ENCODE measurements around the gene KRT85. TPM values are rescaled to one million over a fixed set of nuclear protein-coding genes. Genes with fewer than 3 reads are reported as not detected.

Gene KRT85
- total RNA-seq, 4 donors from 2014 or later, result 0.15 to 101 (median 8.3) TPM; not detected in 1

DNA sequence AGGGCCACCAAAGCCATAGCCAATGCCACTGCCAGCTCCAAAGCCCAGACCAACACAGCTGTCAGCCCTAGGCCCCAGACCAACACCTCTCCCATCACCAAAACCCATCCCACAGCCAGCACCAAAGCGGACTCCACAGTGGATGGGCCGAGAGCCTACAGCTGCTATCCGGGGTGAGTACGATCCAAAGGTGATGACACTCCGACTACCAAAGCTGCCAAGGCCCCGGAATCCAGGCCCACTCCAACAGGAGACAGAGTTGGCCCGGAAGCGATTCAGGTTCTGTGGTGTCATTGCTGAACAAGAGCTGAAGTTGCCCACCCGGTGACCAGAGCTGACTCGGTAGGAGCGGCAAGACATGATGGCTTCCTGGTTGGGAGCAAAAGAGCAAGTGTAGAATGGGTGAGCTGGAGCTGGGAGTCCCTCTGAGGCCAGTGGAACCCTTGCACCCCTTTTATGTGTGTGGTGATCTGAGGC lies 18.0 kb upstream of the KRT85 start, which contains the start of gene KRT84:
TSS of gene KRT84 (minus strand) at position 427 of the 477 bp plus-strand sequence. CDS start at position 360, 67 bp downstream.
- TF ChIP-seq POLR2A (IDR thresholded peaks at IDR 0.05), result no peak
- TF ChIP-seq, protein P1, sequence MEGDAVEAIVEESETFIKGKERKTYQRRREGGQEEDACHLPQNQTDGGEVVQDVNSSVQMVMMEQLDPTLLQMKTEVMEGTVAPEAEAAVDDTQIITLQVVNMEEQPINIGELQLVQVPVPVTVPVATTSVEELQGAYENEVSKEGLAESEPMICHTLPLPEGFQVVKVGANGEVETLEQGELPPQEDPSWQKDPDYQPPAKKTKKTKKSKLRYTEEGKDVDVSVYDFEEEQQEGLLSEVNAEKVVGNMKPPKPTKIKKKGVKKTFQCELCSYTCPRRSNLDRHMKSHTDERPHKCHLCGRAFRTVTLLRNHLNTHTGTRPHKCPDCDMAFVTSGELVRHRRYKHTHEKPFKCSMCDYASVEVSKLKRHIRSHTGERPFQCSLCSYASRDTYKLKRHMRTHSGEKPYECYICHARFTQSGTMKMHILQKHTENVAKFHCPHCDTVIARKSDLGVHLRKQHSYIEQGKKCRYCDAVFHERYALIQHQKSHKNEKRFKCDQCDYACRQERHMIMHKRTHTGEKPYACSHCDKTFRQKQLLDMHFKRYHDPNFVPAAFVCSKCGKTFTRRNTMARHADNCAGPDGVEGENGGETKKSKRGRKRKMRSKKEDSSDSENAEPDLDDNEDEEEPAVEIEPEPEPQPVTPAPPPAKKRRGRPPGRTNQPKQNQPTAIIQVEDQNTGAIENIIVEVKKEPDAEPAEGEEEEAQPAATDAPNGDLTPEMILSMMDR (IDR thresholded peaks at IDR 0.05), result no peak
- 96 to 97% methylated on average over 9 to 11 of the region's 11 CpGs for WGBS, 2 donors
- intact Hi-C loops (cut with DNase I; ENCODE audit: low total_unique reads), result no loop called here
- DNase-seq (ENCODE audit: low spot score in 2 of 2), result no peak
- no peak within 1 kb of the TSS for H3K4me3 ChIP-seq (ENCODE audit: low read depth, poor library complexity, severe bottlenecking)

DNA sequence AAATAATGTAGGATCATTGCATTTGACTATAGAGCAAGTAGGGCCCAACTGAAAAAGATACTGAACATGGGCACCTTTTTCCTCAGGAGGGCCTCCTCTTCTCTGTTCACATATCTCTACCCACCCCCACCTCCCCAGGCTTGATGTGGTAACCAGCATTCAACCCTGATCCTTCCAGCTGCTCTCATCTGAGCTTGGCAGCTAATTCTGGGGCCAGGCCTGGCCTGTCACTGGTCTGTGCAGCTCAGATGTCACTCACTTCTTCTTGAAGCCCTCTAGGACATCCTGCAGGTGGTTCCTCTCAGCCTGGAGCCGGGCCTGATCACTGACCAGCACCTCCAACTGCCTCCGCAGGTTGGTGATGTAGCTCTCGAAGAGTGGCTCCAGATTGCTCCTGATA lies 16.1 kb upstream of the KRT85 start:
- H3K4me3 ChIP-seq (ENCODE audit: low read depth, poor library complexity, severe bottlenecking), result no peak overlapping the region
- DNase-seq (ENCODE audit: low spot score in 2 of 2), result no peak
- intact Hi-C loops (cut with DNase I; ENCODE audit: low total_unique reads), result no loop called here
- 82 to 98% methylated on average over 3 of the region's 3 CpGs for WGBS, 2 donors
- TF ChIP-seq, protein P1 (IDR thresholded peaks at IDR 0.05), result no peak
- no peak for TF ChIP-seq POLR2A (IDR thresholded peaks at IDR 0.05)

DNA sequence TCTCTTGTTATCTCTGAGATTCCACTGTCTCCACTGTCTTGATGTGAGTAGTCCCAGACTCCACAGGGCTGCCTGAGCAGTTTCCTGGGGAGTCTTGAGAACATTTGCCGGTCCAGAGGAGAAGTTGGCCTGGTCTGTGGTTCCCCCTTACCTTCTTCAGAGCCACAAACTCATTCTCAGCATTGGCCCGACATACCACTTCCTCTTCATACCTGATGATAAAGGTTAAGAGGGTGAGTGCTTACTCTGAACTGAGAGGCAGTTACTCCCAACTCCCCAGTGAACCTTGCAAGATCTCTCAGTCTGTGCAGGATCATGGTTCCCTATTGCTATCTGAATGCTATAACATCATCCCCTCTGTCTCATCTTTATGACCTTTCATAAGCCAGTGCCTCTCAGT lies 15.6 kb upstream of the KRT85 start:
- whole genome bisulfite sequencing, 2 donors, result 70 to 81% methylated on average over 2 of the region's 2 CpGs
- intact Hi-C loops (cut with DNase I; ENCODE audit: low total_unique reads), result no loop called here
- no peak for DNase-seq (ENCODE audit: low spot score in 2 of 2)
- no peak for TF ChIP-seq POLR2A (IDR thresholded peaks at IDR 0.05)
- TF ChIP-seq, protein P1 (IDR thresholded peaks at IDR 0.05), result no peak
- no peak overlapping the region for H3K4me3 ChIP-seq (ENCODE audit: low read depth, poor library complexity, severe bottlenecking)

DNA sequence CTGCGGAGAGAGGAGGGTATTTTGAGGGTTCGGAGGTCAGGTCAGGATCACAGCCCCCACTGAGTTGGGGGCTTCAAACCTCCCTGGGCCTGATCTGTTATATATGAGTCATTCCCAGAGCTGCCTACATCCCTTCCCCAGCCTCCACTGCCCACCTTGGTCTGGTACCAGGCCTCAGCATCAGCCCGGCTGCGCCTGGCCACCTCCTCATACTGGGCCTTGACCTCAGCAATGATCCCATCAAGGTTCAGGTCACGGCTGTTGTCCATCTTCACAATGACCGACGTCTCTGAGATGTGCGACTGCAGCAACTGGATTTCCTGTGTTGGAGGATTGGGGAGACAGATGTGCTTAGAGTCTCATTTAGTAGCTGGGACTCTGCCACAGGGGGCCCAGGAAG lies 13.9 kb upstream of the KRT85 start:
- DNase-seq (ENCODE audit: low spot score in 2 of 2), result no peak
- no peak for TF ChIP-seq POLR2A (IDR thresholded peaks at IDR 0.05)
- TF ChIP-seq, protein P1 (IDR thresholded peaks at IDR 0.05), result no peak
- no peak overlapping the region for H3K4me3 ChIP-seq (ENCODE audit: low read depth, poor library complexity, severe bottlenecking)
- intact Hi-C loops (cut with DNase I; ENCODE audit: low total_unique reads), result no loop called here
- WGBS, 2 donors, result 88 to 92% methylated on average over 8 of the region's 8 CpGs

DNA sequence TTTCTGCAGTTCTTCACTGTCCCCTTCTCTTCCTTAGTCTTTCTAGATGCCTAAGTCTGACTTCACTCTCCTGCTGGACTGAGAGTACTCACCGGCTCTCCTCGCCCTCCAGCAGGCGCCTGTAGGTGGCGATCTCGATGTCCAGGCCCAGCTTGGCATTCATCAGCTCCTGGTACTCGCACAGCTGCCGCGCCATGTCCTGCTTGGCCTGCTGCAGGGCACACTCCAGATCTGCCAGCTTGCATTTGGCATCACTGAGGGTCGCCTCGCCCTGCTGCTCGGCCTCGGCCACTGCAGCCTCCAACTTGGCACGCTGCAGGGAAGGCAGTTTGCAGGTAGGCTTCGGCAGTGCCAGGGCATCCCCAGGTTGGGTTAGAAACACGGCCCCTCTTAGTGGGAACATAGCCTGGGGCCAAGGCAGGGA lies 13.0 kb upstream of the KRT85 start:
- 39 to 45% methylated on average over 13 to 15 of the region's 15 CpGs for WGBS, 2 donors

More for the DNA sequence above, 13.0 kb upstream of the KRT85 start:
- no peak overlapping the region for H3K4me3 ChIP-seq (ENCODE audit: low read depth, poor library complexity, severe bottlenecking)
- intact Hi-C loops (cut with DNase I; ENCODE audit: low total_unique reads), result no loop called here
- no peak for DNase-seq (ENCODE audit: low spot score in 2 of 2)
- TF ChIP-seq POLR2A (IDR thresholded peaks at IDR 0.05), result no peak
- TF ChIP-seq, protein P1 (IDR thresholded peaks at IDR 0.05), result no peak
